Measurements from ENCODE around the gene GIMAP6.

DNA sequence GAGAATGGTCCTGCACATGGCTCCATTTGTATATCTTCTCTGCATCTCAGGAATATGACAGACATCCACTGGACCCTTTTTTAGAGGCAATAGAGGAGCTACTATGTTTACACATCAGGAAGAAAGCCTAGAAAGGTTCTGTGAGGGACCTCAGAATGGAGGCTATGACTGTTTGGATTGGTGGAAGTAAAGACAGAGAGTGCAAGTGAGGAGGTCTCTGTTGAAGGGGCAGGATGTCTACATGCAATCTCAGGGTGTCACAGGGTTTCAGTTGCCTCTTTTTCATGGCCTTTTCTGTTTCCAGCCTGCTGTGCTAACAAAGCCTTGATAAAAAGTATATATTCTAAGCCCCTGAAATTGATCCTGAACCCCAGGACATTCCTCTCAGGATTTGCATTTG lies 9.7 kb upstream of the GIMAP6 start:
- TF ChIP-seq GATA2 (IDR thresholded peaks at IDR 0.05; ENCODE audit: low read depth, low read length) (no peak), GATA3 (IDR thresholded peaks at IDR 0.05; ENCODE audit: low read depth, low read length) (no peak)

Data from SH-SY5Y (cell line).